ENCODE measurements around the gene PRTFDC1.
A peak's percentile ranks its signal among the peaks of the same experiment; 100 is the strongest.
"Not testable (repeated sequence)": the region's sequence is repeated elsewhere in the genome, so short reads cannot be mapped to it uniquely, and the experiment has no call there.

The PRTFDC1 gene

GRCh38 chr10:24869354-24870015 is 82.9 kb downstream of the PRTFDC1 start:
- DNase-seq = peak; percentile 5

DNA sequence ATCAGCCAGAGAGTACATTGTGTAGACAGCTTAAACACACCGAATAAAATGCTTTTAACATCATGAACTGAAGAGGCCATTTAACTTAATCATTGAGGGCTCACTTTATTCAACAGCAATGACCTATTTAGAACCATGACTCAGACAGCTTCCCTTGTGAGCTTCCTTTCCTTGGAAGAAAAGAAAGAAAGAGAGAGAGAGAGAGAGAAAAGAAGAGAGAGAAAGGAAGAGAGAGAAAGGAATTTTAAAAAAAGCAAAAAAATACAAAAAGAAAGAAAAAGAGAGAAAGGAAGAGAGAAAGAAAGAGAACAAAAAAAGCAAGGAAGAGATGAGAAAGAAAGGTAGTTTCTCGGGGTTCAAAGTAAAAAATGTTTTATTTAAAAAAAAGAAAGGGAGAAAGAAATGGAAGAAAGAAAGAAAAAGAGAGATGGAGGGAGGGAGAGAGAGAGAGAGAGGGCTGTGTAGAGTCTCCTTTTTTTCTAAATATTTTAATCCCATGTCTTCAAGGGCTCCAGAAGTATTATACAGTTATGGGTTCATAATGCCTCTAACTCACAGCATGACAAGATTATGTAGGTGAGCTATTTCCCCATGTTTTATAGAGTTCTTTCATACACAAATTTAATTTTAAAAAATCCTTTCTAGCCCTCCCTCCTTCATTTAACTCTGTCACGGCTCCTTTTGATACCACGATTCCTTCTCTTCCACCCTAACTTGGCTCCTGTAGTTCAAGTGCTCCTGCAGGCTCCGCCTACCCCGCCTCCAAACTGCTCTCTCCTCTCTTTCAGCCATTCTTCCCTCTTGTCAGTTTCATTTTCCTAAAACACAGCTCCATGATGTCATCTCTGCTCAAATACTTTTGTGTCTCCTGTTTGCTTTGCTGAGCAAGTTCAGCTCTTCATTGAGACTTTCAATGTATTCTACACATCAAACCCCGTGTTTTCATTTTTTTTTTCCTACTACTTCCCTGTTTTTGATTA is 85.5 kb downstream of the PRTFDC1 start:
- peak; percentile 61 for DNase-seq

GRCh38 chr10:24865783-24866182 is 86.6 kb downstream of the PRTFDC1 start:
- DNase-seq = no peak

- no peak for DNase-seq
These were observed 89.8 kb downstream of the PRTFDC1 start for GRCh38 chr10:24862589-24862988.

- peak; percentile 70 for DNase-seq
These were observed 93.8 kb downstream of the PRTFDC1 start for GRCh38 chr10:24858288-24859270.

DNA sequence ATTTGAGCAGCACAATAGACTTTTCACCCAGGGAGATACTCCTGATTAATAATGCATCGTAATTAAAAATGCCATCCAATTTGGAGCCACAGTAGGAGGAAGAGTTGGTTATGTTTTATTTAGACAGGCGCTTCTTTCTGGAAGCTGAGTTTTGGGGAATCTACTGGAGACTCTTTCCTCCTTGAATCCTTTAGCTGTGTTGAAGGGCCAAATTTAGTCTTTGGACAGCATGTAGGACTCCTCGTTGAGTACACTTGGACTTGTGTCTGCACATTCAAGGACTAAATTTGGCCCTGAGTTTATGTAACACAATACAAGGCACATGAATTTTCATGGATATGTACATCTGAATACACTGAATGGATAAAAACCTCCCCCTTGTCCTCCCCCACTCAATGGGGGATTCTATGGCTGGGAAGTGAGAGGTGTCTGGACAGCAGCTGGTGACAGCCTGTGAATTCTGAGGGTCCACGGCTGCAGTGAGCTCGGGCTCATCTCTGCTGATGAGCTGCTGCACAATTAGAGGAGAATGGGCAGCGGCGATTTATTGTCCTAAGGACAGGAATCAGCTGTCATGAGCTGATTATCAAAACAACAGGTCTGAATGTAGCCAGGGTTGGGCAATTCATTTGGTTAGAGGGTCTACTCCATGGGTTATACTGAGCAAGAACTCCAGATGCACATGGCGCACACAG is 95.2 kb downstream of the PRTFDC1 start:
- no peak for DNase-seq

DNA sequence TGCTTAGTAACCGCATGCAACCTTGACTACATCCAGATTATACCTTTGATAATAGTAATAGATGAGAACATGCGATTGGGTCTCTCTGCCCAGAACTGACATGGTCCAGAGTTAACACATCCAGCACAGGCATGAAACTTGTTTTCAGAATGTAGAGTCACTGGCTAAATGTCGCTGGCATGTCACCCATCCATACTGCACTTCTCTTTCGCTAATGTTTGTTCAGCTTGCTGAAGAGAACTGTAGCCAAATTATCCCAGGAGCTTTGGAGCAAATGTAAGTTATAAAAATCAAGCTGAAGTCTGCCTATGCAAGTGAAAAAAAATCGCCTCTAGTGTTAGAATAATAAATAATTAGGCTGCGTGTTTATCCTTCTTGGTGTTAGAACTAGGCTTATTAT is 98.2 kb downstream of the PRTFDC1 start:
- no peak for DNase-seq

DNA sequence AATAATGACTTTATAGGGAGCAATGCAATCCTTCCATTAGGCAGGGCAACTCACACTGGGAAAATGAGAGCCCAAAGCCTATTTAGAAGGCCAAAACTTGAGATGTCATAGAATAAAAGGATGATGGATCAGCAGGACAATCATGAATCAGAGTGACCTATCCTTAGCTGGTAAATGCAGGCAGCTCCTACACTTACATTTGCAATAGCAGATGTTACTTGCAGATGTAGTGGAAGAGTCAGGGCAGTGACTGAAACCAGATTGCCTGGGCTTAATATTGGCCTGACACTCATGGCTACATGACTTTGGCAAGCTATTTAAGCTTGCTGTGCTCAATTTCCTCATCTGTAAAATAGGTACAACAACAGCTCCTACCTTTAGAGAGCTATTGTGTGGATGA is 98.7 kb downstream of the PRTFDC1 start:
- no peak for DNase-seq

DNA sequence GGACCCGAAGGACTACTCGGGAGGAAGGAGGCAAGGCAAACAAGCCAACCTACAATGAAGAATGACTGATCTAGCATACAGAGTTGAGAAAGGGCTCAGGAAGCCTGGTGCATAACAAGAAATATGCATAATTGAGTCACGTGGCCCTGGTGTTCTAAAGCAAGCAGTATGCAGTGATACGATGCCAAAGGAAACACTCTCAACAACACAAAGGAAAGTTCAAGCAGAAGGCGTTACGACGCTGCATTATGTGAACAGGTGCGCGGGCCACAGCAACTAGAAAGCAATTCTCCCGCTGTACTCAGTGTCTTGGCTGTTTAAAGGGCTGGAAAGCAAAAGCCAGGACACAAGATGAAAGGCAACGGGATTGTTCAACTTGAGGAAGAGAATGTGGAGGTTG is 100.8 kb downstream of the PRTFDC1 start:
- DNase-seq = peak; percentile 90

GRCh38 chr10:24850727-24851296 is 101.6 kb downstream of the PRTFDC1 start:
- peak; percentile 40 for DNase-seq

DNA sequence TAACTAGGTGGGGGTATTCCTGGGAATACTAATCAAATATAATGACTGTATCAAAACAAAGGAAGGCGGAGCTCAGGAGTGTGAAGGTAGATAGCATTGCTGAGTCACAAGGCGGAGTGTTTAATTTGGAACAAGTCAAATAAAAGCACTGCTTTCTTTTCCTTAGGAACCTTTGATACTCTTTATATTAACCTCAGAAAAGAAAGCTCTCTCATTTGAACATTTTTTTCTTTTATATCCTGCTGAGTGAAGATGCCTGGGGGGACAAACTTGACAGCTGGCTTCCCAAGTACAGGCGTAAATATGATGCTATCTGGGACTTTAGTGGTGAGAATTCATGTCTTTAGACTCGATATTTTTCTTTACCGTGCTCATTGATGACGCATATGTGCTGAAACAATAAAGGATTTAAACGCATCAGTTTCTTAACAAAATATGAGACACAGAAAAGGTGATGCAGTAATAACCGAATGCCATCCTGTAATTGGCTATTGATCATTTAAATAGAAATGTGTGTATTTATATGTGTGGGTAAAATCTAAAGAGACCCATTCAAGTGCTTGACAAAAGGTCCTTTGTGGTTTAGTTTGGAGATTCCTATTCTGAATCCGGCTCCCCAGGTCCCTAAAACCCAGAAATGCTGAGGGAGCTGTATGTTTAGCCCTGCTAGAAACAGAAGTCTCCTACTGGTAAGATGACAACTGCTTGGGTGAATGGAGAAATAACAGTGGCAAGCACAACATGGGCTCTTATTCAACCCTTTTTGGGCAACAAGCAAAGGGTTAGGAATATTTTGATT is 102.7 kb downstream of the PRTFDC1 start:
- DNase-seq = peak; percentile 89

DNA sequence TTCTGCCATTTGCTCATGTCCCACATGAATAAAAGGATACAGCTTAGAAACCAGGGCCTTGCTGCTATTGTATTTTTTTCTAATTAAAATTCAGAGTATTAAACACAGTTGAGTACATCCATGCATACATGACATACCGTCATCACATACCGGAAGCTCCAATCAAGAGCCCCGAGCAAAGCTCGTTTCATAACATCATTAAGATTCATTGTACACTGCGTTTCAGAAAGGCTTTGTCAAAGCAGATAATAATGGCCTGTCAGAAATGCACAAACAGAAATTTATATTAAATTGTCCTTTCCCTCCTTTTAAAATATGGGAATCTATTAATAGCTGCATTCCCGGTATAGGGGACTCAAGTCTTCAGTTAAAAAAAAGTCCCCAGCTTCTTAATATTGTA is 103.4 kb downstream of the PRTFDC1 start:
- DNase-seq = peak; percentile 85

DNA sequence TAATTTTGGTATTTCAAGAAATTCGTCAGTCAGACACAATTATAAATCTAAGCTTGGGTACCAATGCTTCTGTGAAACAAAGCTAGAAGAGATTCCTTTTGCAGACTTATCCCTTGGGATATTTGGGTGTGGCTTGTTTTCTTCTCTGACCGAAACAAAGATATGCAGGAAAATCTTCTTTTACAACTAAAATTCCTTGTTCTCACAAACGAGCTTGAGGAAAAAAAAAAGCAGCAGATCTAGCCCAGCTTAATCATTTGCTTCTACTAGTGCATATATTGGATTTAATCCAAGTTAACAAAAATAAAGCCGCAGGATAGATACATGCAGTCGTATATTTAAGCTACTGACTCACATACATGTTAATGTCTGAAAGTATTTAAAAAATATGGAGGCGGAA is 104.2 kb downstream of the PRTFDC1 start:
- no peak for DNase-seq

- DNase-seq = no peak
These were observed 105.0 kb downstream of the PRTFDC1 start for GRCh38 chr10:24847112-24848070.

DNA sequence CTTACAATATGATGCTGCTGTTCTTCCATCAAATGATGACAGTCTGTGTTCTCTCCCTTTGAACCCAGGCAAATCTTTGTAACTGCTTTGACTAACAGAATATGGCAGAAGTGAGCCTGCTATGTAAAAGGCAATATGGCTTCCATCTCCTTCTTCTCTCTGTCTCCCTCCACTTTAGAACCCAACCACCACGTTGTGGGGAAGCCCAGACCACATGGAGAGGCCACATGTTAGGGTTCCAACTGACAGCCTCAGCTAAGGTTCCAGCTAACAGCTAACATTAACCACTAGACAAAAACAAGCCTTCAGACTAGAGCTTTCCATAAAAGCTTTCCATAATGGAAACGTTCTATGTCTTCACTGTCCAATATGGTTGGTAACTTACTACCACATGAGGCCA is 107.7 kb downstream of the PRTFDC1 start:
- DNase-seq = no peak

DNA sequence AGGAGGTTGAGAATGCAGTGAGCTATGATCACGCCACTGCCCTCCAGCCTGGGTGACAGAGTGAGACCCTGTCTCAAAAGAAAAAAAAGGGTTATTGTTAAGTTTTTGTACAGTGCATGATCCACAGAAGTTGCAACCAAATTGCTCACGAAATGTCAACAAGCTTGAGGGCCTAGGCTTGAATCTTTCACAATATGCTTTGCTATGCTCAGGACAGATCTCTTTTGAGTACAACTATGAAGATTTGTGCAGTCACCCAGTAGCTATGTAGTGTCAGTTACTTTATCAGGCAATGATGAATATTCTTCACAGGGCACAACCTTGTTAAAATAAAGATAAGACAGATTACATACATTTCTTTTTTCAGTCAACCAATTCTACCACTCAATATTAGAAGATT is 109.2 kb downstream of the PRTFDC1 start:
- no peak for DNase-seq

DNA sequence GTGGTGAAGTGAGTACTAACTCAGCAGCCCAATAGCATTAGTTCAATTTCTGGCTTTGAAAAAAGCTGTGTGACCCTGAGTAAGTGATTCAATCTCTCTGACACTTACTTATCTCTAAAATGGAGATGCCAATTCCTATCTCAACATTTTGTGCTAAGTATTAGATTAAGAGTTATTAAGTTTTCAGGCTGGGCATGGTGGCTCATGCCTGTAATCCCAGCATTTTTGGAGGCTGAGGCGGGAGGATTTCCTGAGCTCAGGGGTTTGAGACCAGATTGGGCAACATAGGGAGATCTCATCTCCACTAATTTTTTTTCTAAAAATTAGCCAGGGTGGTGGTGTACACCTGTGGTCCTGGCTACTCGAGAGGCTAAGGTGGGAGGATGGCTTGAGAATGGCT is 109.5 kb downstream of the PRTFDC1 start:
- no peak for DNase-seq

DNA sequence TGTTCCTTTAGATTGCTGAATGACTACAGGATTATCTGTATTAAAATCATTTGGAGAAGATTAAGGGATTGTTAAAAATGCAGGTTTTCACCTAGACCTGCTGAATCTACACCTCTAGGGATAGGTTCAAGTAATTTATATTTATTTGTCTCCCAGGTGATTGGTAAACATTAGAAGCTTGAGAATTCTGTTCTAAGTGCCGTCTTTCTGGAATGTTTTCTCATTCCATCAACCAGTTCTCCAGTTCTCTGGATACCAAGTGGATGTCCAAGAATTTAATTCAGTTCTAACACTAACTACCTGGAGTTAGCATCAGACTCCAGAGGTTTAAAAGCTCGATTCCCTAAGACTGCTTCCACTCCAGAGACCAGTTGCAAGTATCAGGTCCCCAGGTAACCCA is 110.9 kb downstream of the PRTFDC1 start:
- DNase-seq = no peak

GRCh38 chr10:24840784-24841183 is 111.6 kb downstream of the PRTFDC1 start:
- DNase-seq = no peak

GRCh38 chr10:24837781-24838180 is 114.6 kb downstream of the PRTFDC1 start:
- not testable (repeated sequence) for DNase-seq

All from NCI-H69 (cell line).